H1 (cell line): ENCODE data around the gene MS4A8. TPM values are rescaled to one million over a fixed set of nuclear protein-coding genes. Genes with fewer than 3 reads are reported as not detected.

Experiments used
- CTCF ChIA-PET: fragments of 300-600 bp; sonication (Branson Sonifier 250); formaldehyde crosslinking; loops from one replicate; lab custom pipeline; 2021; ENCODE audit not compliant: partially characterized antibody; lab: Charles Lee
- POLR2A ChIA-PET: fragments of 300-600 bp; sonication (Branson Sonifier 250); formaldehyde crosslinking; loops from one replicate; lab custom pipeline; 2021; ENCODE audit warnings: inconsistent platforms; ENCODE audit not compliant: partially characterized antibody; lab: Charles Lee
- DNase-seq, 2 experiments: peaks; one replicate each; pipeline versions ENCODE4 v3.0.0 to v3.0.0-alpha.2; 2010 to 2022; ENCODE audit warnings: low spot score in 2 of 2, low read depth in 1 of 2, mixed read lengths in 1 of 2
- FAIRE-seq: peaks from 2 replicates; lab custom pipeline; 2011; peaks lifted over from hg19 to GRCh38; lab: Jason Lieb, UNC
- H2AFZ ChIP-seq: 2 replicates; pipeline ENCODE4 v1.8.1; 2012; ENCODE audit warnings: low read length, inconsistent platforms
- H2AK5ac ChIP-seq: 2 replicates; pipeline ENCODE4 v1.6.1; 2013; ENCODE audit warnings: low read depth, low read length
- H2BK120ac ChIP-seq: replicated peaks from 2 replicates; pipeline ENCODE3; 2013; ENCODE audit warnings: low read depth, low read length, inconsistent platforms
- H2BK12ac ChIP-seq: 2 replicates; pipeline ENCODE4 v1.6.1; 2013; ENCODE audit warnings: low read depth, low read length
- H2BK15ac ChIP-seq: 2 replicates; pipeline ENCODE4 v1.6.1; 2013; ENCODE audit warnings: low read length
- H2BK20ac ChIP-seq: 2 replicates; pipeline ENCODE4 v1.6.1; 2013; ENCODE audit warnings: low read length
- H2BK5ac ChIP-seq: 2 replicates; pipeline ENCODE4 v1.6.1; 2013; ENCODE audit warnings: low read depth, low read length
- H3K14ac ChIP-seq: 2 replicates; pipeline ENCODE4 v1.6.1; 2013; ENCODE audit warnings: inconsistent platforms; ENCODE audit not compliant: insufficient read length
- H3K18ac ChIP-seq: 2 replicates; pipeline ENCODE4 v1.6.1; 2013; ENCODE audit warnings: low read length; ENCODE audit errors: extremely low read depth
- H3K23ac ChIP-seq: 2 replicates; pipeline ENCODE4 v1.6.1; 2013; ENCODE audit warnings: inconsistent platforms; ENCODE audit not compliant: insufficient read length
- H3K23me2 ChIP-seq: 2 replicates; pipeline ENCODE4 v1.6.1; 2013; ENCODE audit warnings: low read depth, low read length
- H3K27ac ChIP-seq: 2 replicates; pipeline ENCODE4 v1.6.1; 2011; ENCODE audit warnings: low read depth, low read length, inconsistent platforms
- H3K27me3 ChIP-seq, 4 experiments: replicated peaks in 1 of 4; 1 replicate in 1 of 4; 2 replicates in 3 of 4; pipeline versions ENCODE4 v1.6.1 to v1.8.1; 2011 to 2013; ENCODE audit warnings: low read length in 3 of 4, mild to moderate bottlenecking in 3 of 4, inconsistent platforms in 2 of 4, mixed read lengths in 2 of 4, moderate library complexity in 1 of 4; ENCODE audit not compliant: control insufficient read depth in 3 of 4, insufficient read depth in 3 of 4; ENCODE audit errors: extremely low read depth in 1 of 4
- H3K36me3 ChIP-seq, 4 experiments: 2 replicates each; pipeline versions ENCODE4 v1.6.1 to v1.8.1; 2011 to 2013; ENCODE audit warnings: mild to moderate bottlenecking in 4 of 4, low read length in 3 of 4, moderate library complexity in 2 of 4, control low read depth in 1 of 4, inconsistent platforms in 1 of 4; ENCODE audit not compliant: insufficient read depth in 4 of 4, control insufficient read depth in 2 of 4
- H3K4ac ChIP-seq: replicated peaks from 2 replicates; pipeline ENCODE3; 2013; ENCODE audit warnings: low read length, low read depth, mixed read lengths, inconsistent platforms; ENCODE audit not compliant: insufficient read length
- H3K4me1 ChIP-seq, 4 experiments: replicated peaks in 1 of 4; 1 replicate in 1 of 4; 2 replicates in 3 of 4; pipeline versions ENCODE4 v1.6.1 to v1.8.1; 2011 to 2013; ENCODE audit warnings: low read length in 3 of 4, inconsistent platforms in 2 of 4, mixed read lengths in 1 of 4; ENCODE audit not compliant: insufficient read depth in 4 of 4, control insufficient read depth in 3 of 4
- H3K4me2 ChIP-seq, 2 experiments: 2 replicates each; pipeline versions ENCODE4 v1.6.1 to v1.8.1; 2011 to 2013; ENCODE audit warnings: low read depth in 2 of 2, low read length in 2 of 2, control low read depth in 1 of 2, inconsistent platforms in 1 of 2, mild to moderate bottlenecking in 1 of 2; ENCODE audit not compliant: insufficient read depth in 1 of 2
- H3K4me3 ChIP-seq, 4 experiments: fragments of 200-600, 300-600 bp in 1 of 4; sonication (generic), shearing (Covaris generic), sonication (Bioruptor Twin) in 1 of 4; 2 replicates each; pipeline versions ENCODE4 v1.5.1 to v1.8.1; 2011 to 2016; ENCODE audit warnings: low read length in 4 of 4, low read depth in 3 of 4, control low read depth in 2 of 4, inconsistent platforms in 2 of 4, mild to moderate bottlenecking in 2 of 4, mixed read lengths in 1 of 4, moderate library complexity in 1 of 4; ENCODE audit not compliant: insufficient read depth in 2 of 4; ENCODE audit errors: extremely low read depth in 1 of 4
- H3K56ac ChIP-seq: replicated peaks from 2 replicates; pipeline ENCODE3; 2013; ENCODE audit warnings: low read depth, mild to moderate bottlenecking, mixed read lengths, low read length, inconsistent platforms; ENCODE audit not compliant: insufficient read length
- H3K79me1 ChIP-seq: 2 replicates; pipeline ENCODE4 v1.6.1; 2013; ENCODE audit warnings: low read depth, low read length, control low read depth
- H3K79me2 ChIP-seq, 2 experiments: 2 replicates each; pipeline versions ENCODE4 v1.6.1 to v1.8.1; 2012 to 2013; ENCODE audit warnings: low read length in 2 of 2, mild to moderate bottlenecking in 2 of 2, inconsistent platforms in 1 of 2; ENCODE audit not compliant: insufficient read depth in 2 of 2, control insufficient read depth in 1 of 2
- H3K9ac ChIP-seq, 4 experiments: replicated peaks in 1 of 4; 1 replicate in 1 of 4; 2 replicates in 3 of 4; pipeline versions ENCODE4 v1.6.1 to v1.8.1; 2011 to 2013; ENCODE audit warnings: low read depth in 3 of 4, low read length in 3 of 4, control low read depth in 2 of 4, mild to moderate bottlenecking in 2 of 4, moderate library complexity in 2 of 4, inconsistent platforms in 1 of 4; ENCODE audit errors: extremely low read depth in 1 of 4
- H3K9me3 ChIP-seq, 2 experiments: 2 replicates each; pipeline versions ENCODE4 v1.6.1 to v1.8.1; 2012 to 2013; ENCODE audit warnings: mild to moderate bottlenecking in 2 of 2, moderate library complexity in 2 of 2, control low read depth in 1 of 2, inconsistent platforms in 1 of 2, low read depth in 1 of 2, low read length in 1 of 2, mixed read lengths in 1 of 2; ENCODE audit not compliant: insufficient read depth in 2 of 2
- H4K20me1 ChIP-seq, 2 experiments: replicated peaks in 1 of 2; 2 replicates each; pipeline versions ENCODE3 to v1.8.1; 2011 to 2013; ENCODE audit warnings: inconsistent platforms in 2 of 2, low read length in 2 of 2, mild to moderate bottlenecking in 1 of 2; ENCODE audit not compliant: insufficient read depth in 2 of 2, control insufficient read depth in 1 of 2
- H4K5ac ChIP-seq: 2 replicates; pipeline ENCODE4 v1.6.1; 2013; ENCODE audit warnings: low read length, low read depth, mixed read lengths, inconsistent platforms; ENCODE audit not compliant: insufficient read length
- H4K8ac ChIP-seq: 2 replicates; pipeline ENCODE4 v1.8.0; 2013; ENCODE audit warnings: mild to moderate bottlenecking, moderate library complexity, low read length, inconsistent platforms; ENCODE audit not compliant: insufficient read depth; ENCODE audit errors: extremely low read depth
- H4K91ac ChIP-seq: replicated peaks from 2 replicates; pipeline ENCODE3; 2013; ENCODE audit warnings: low read length, mixed read lengths, inconsistent platforms; ENCODE audit not compliant: insufficient read length
- JUN ChIP-seq: IDR thresholded peaks from 2 replicates; pipeline ENCODE4 v1.6.1; 2011; ENCODE audit warnings: low read depth, mild to moderate bottlenecking, improper control_type of control experiment, low read length
- KDM4A ChIP-seq: IDR thresholded peaks from one replicate; pipeline ENCODE4 v1.7.1; 2012; ENCODE audit warnings: low read depth, mild to moderate bottlenecking, moderate library complexity, low read length, inconsistent platforms; ENCODE audit not compliant: severe bottlenecking
- NRF1 ChIP-seq: IDR thresholded peaks from 2 replicates; pipeline ENCODE4 v1.6.1; 2011; ENCODE audit warnings: mild to moderate bottlenecking, low read depth, low read length, improper control_type of control experiment
- POLR2A ChIP-seq, 2 experiments: IDR thresholded peaks; 1 replicate in 1 of 2; 2 replicates in 1 of 2; pipeline ENCODE4 v1.6.1; 2011; ENCODE audit warnings: low read depth in 2 of 2, low read length in 2 of 2, mild to moderate bottlenecking in 2 of 2; ENCODE audit errors: control extremely low read depth in 1 of 2
- POLR2AphosphoS5 ChIP-seq: IDR thresholded peaks from 2 replicates; pipeline ENCODE4 v1.6.1; 2011; ENCODE audit warnings: low read depth, low read length
- RAD21 ChIP-seq, 2 experiments: IDR thresholded peaks in 1 of 2; conservative IDR thresholded peaks in 1 of 2; 2 replicates each; pipeline ENCODE4 v1.6.1; 2011; ENCODE audit warnings: low read depth in 2 of 2, low read length in 2 of 2, improper control_type of control experiment in 1 of 2, inconsistent platforms in 1 of 2, mild to moderate bottlenecking in 1 of 2, moderate library complexity in 1 of 2
- SUZ12 ChIP-seq: fragments of 200-600 bp; sonication (generic); IDR thresholded peaks from 2 replicates; pipeline ENCODE4 v1.6.1; 2012; ENCODE audit warnings: mild to moderate bottlenecking, inconsistent platforms, low read length, moderate library complexity, mixed read lengths
- TCF12 ChIP-seq: IDR thresholded peaks from 2 replicates; pipeline ENCODE4 v1.6.1; 2011; ENCODE audit warnings: low read depth, mild to moderate bottlenecking, low read length
- YY1 ChIP-seq: IDR thresholded peaks from 2 replicates; pipeline ENCODE4 v1.6.1; 2011; ENCODE audit warnings: low read depth, mild to moderate bottlenecking, low read length
- WGBS, 2 experiments: shearing (Covaris generic) in 1 of 2; methylation state at CpG; one replicate each; pipeline versions ENCODE4 v1.1.6 to v1.1.7; 2013 to 2015; ENCODE audit warnings: low lambda C conversion rate in 2 of 2, mixed read lengths in 2 of 2, inconsistent platforms in 1 of 2, low coverage in 1 of 2, missing lambda C conversion rate in 1 of 2; ENCODE audit not compliant: insufficient replicate concordance in 2 of 2, insufficient coverage in 1 of 2, insufficient read length in 1 of 2; ENCODE audit errors: extremely low coverage in 1 of 2, missing lambda C conversion rate in 1 of 2; 5-methylcytosine and 5-hydroxymethylcytosine counted together
- polyA plus RNA-seq, 7 experiments: library from polyadenylated mRNA; depleted of rRNA in 3 of 7; stranded (reverse) in 5 of 7; unstranded in 2 of 7; fragments of >200 nt in 5 of 7; fragments of 200-250 nt in 2 of 7; gene quantifications; 1 replicate in 5 of 7; 2 replicates in 1 of 7; 4 replicates in 1 of 7; pipeline versions ENCODE4 v1.2.1 to v1.2.3, GENCODE V29; 2011 to 2013; ENCODE audit warnings: missing spikeins in 2 of 7, mixed read lengths in 2 of 7
- total RNA-seq: library from RNA; stranded (reverse); fragmentation: NEBNext Ultra II Directional; extraction: Animal tissue kit (Norgen Biotek cat#: 25700); gene quantifications from 2 replicates; pipeline ENCODE4 v1.2.1, GENCODE V29; 2021
- TF ChIP-seq, protein P1 (sequence below), 3 experiments: IDR thresholded peaks; 1 replicate in 2 of 3; 2 replicates in 1 of 3; pipeline versions ENCODE4 v1.5.1 to v1.6.1; 2011; ENCODE audit warnings: low read length in 3 of 3, mild to moderate bottlenecking in 3 of 3, inconsistent platforms in 2 of 3, low read depth in 1 of 3, moderate library complexity in 1 of 3; ENCODE audit not compliant: insufficient read depth in 1 of 3; ENCODE audit errors: control extremely low read depth in 1 of 3
- TF ChIP-seq, protein P2 (sequence below): IDR thresholded peaks from 2 replicates; pipeline ENCODE4 v1.6.1; 2012; ENCODE audit warnings: inconsistent platforms

The MS4A8 gene
- total and polyA plus RNA-seq, 2 of the 8 experiments (the other 6 are each of a cell fraction or from before 2014, with no cell fraction given) = not detected

DNA sequence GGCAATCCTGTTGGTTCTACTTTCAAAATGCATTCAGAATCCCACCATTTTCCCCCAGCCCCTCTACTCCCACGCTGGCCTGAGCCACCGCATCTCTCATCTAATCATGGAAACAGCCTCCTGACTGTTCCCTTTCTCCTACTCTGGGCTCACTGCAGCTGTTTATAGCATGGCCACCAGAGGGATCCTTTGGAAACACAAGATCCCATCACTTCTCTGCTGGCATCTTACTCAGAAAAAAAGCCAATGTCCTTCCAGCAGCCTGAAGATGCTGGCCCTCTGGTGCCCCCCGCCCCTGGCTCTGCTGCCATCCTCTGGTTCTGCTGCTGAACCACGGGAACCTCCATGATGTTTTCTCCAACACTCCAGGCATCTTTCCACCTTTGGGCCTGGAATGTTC is 11.1 kb downstream of the MS4A8 start:
- no peak overlapping the region for H3K14ac ChIP-seq
- H4K8ac ChIP-seq = no peak overlapping the region
- no peaks in the 10 kb centered on the region for H3K79me2 ChIP-seq
- H2AFZ ChIP-seq = no peak overlapping the region
- no peaks in the 10 kb centered on the region for H3K36me3 ChIP-seq
- no peaks in the 10 kb centered on the region for H3K79me1 ChIP-seq
- no peak overlapping the region for H2AK5ac ChIP-seq
- H3K4me2 ChIP-seq = no peak overlapping the region
- H4K5ac ChIP-seq = no peak overlapping the region
- H3K18ac ChIP-seq = no peak overlapping the region
- no peaks in the 10 kb centered on the region for H3K23me2 ChIP-seq
- H2BK5ac ChIP-seq = no peak overlapping the region
- no peaks in the 10 kb centered on the region for H3K9me3 ChIP-seq
- H3K4me3 ChIP-seq = no peak overlapping the region
- no peak overlapping the region for H3K23ac ChIP-seq
- TF ChIP-seq, protein P1, sequence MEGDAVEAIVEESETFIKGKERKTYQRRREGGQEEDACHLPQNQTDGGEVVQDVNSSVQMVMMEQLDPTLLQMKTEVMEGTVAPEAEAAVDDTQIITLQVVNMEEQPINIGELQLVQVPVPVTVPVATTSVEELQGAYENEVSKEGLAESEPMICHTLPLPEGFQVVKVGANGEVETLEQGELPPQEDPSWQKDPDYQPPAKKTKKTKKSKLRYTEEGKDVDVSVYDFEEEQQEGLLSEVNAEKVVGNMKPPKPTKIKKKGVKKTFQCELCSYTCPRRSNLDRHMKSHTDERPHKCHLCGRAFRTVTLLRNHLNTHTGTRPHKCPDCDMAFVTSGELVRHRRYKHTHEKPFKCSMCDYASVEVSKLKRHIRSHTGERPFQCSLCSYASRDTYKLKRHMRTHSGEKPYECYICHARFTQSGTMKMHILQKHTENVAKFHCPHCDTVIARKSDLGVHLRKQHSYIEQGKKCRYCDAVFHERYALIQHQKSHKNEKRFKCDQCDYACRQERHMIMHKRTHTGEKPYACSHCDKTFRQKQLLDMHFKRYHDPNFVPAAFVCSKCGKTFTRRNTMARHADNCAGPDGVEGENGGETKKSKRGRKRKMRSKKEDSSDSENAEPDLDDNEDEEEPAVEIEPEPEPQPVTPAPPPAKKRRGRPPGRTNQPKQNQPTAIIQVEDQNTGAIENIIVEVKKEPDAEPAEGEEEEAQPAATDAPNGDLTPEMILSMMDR (IDR thresholded peaks at IDR 0.05; ENCODE audit: control extremely low read depth in 1 of 3, insufficient read depth in 1 of 3, low read depth in 1 of 3, low read length in 3 of 3) = peak; percentile 7 to 69 (median 52)
- no peak for TF ChIP-seq NRF1
- TF ChIP-seq, protein P2, sequence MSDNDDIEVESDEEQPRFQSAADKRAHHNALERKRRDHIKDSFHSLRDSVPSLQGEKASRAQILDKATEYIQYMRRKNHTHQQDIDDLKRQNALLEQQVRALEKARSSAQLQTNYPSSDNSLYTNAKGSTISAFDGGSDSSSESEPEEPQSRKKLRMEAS = no peak
- TF ChIP-seq SUZ12 = no peak
- TF ChIP-seq YY1 = peak; percentile 35; the same call in 1 of the 2 replicates
- no peak for TF ChIP-seq POLR2A (IDR thresholded peaks at IDR 0.05; ENCODE audit: control extremely low read depth in 1 of 2, low read depth in 2 of 2, low read length in 2 of 2)
- TF ChIP-seq RAD21 (IDR thresholded peaks at IDR 0.05 in 1 of 2, conservative IDR thresholded peaks at IDR 0.05 in 1 of 2; ENCODE audit: low read depth in 2 of 2, low read length in 2 of 2) = peak; percentile 30 to 39; a peak in 2 of 4 replicates
- no peak for TF ChIP-seq POLR2AphosphoS5
- no peak for TF ChIP-seq JUN
- no peak for TF ChIP-seq KDM4A
- no peak for TF ChIP-seq TCF12
- TF ChIP-seq, all 59 proteins: peak for 3
- H4K20me1 ChIP-seq = no peaks in the 10 kb centered on the region
- FAIRE-seq = no peak
- no peak overlapping the region for H2BK12ac ChIP-seq
- ChIA-PET POLR2A (no interaction called here), CTCF (interaction anchor here (0.9 to 4.5 kb wide), 9 partner anchors 8 to 52 kb away, joined by 3 to 18 read pairs (median 6); partner anchors contain the start of genes MS4A15 and MS4A8)
- peak in 1 of 2 experiments; percentile 45 for DNase-seq
- H3K4ac ChIP-seq = no peak overlapping the region
- H4K91ac ChIP-seq = no peak overlapping the region
- H3K56ac ChIP-seq = no peak overlapping the region
- no peak overlapping the region for H2BK20ac ChIP-seq
- 80% methylated on average over 4 of the region's 4 CpGs; no CpG with 5 or more reads in 1 of the 2 experiments for WGBS, 2 experiments
- no peaks in the 10 kb centered on the region for H3K27me3 ChIP-seq
- no peak overlapping the region for H3K27ac ChIP-seq
- H3K4me1 ChIP-seq = no peaks in the 10 kb centered on the region
- no peak overlapping the region for H2BK15ac ChIP-seq
- no peak overlapping the region for H3K9ac ChIP-seq
- no peak overlapping the region for H2BK120ac ChIP-seq
